ENCODE measurements around the gene NUDT1.

NUDT1 gene

DNA sequence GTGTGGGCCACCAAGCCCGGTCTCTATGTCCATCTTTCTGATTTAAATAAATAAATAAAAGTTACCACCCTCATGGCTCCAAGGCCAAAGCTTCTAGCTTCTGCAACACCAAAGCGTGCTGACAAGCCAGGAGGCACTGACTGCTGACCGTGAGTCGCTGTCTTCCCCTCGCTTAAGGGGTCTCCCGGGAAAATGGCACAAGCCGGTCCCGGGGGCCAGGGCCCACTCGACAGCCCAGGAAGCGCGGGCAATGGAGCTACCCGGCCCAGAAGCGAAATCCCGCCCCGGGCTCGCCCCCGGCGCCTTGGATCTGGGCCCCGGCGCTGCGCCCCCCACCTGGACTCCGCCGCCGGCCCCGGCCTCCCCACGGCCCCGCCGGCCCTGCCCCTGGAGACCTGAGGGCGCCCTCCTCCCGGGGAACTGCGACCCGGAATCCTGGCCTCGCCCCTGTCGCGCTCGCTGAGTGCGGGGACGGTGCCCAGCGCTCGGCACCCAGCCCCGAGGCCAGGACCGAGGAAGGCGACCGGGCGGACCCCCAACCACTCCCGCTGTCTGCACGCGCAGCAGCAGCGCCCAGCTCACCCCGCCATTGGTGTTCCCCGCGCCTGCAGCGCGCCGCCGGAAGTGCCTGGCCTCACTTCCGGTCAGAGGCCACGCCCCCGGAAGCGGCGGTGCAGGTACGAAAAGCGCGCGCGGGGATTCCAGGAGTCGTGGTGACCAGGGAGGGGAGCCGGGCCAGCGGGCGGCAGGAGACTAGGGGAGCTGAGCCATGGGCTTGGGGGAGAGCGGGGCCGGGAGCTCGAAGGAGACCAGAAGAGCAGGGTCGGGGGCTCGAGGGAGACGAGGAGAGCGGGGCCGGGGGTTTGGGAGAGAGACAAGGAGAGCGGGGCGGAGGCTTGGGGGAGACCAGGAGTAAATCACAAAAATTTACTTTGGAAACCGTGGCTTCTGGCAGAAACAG, at the start of gene NUDT1, which contains the start of gene MRM2:
NUDT1 (plus strand) TSS at position 647 of the 961 bp plus-strand sequence. CDS start 2,349 bp downstream, outside the sequence.
MRM2 (minus strand) TSS at position 626 of the 961 bp plus-strand sequence; CDS start at position 590, 36 bp downstream.
- peak; percentile 91 for DNase-seq

DNA sequence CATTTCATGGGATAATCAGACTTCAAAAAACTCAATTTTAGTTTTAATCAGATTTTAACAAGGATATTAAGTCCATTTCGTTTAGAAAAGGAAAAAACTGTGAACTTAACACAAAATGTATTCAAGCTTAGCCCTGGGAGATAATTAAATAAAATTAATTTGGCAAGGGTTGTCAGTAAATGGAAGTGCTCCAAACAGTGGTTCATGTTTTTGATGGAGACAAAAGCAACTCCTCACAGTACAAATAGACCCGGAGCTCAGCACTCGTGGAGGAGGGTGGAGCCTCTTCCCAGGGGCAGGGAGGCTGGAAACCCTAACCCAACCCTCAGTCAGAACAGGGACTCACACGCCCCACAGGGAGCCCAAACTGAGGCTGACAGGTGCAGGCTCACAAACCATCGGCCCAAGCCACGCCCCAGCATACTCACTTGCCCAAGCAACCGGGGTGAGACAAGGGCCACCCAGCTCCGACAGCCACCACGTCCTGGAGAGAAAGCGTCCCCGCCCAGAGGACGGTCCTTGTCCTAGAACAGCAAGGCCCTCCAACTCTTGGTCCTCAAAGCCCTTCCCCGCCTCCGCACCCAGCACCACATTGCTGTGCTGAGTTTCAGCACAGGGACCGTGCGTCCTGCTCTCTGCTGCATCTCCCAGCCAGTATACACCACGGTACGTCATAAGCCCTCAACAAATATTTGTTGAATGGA, 49.0 kb upstream of the NUDT1 start:
- DNase-seq, result peak; percentile 96

DNA sequence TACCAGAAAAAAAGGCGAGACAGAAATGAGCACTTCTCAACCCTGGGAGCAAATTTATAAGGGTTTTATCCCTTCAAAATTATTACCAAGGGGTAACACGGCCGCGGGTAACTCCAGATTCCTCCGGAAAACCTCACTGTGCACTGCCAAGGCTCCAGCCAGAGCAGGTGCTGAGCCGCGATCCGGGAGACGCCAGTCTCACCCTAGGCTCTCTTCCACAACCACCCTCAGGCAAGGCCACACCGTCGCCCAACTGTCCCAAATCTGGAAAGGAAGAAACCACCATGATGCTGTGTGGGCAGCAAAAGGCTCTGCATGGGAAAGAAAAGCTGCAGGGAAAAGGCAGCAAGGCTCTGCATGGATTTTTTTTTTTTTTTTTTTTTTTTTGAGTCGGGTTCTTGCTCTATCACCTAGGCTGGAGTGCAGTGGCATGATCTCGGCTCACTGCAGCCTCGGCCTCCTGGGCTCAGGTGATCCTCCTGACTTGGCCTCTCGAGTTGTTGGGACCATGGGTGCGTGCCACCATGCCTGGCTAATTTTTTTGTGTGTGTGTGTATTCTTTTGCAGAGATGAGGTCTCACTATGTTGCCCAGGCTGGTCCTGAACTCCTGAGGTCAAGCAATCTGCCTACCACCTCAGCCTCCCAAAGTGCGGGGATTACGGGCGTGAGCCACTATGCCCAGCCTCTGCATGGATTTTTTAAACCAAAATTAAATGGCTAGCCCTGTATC, 48.3 kb upstream of the NUDT1 start:
- DNase-seq, result no peak

DNA sequence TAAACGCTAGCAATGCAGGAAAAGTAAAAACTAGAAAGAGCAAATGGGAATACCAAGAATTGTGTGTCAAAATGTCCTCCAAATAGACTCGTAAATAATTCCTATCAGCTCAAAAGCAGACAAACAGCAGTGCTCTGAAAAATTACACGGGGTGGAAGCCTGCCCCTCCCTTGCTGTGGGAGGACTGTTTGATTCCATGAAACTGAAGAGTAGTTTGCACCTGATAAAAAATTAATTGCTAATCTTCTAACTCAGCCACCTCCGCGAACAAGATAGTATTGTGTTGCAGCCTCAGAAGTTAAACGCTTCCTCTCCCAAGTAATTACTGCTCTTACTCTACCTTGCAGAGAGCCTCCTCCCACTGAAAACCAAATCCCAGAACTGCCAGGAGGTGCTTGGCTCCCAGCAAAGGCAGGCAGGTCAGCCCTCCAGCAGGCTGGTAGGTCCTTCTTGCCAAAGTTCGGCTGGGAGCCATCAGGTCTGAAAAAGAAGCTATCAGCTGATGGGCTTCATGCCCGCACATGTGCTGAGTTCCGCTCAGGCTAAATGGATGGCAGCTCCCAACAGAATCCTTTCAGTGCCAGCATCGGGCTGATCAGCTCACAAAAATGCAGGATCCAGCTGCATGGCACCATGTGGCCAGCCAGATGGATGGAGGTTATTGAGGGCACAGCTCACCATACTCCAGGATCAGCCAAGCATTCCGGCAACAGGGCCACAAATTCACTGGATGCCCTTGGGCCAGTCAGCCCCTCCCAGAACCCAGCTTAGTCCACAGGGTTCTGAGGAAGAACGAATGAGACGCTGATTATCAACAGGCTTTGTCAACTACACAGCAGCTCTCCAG, 46.4 kb upstream of the NUDT1 start:
- DNase-seq, result no peak

DNA sequence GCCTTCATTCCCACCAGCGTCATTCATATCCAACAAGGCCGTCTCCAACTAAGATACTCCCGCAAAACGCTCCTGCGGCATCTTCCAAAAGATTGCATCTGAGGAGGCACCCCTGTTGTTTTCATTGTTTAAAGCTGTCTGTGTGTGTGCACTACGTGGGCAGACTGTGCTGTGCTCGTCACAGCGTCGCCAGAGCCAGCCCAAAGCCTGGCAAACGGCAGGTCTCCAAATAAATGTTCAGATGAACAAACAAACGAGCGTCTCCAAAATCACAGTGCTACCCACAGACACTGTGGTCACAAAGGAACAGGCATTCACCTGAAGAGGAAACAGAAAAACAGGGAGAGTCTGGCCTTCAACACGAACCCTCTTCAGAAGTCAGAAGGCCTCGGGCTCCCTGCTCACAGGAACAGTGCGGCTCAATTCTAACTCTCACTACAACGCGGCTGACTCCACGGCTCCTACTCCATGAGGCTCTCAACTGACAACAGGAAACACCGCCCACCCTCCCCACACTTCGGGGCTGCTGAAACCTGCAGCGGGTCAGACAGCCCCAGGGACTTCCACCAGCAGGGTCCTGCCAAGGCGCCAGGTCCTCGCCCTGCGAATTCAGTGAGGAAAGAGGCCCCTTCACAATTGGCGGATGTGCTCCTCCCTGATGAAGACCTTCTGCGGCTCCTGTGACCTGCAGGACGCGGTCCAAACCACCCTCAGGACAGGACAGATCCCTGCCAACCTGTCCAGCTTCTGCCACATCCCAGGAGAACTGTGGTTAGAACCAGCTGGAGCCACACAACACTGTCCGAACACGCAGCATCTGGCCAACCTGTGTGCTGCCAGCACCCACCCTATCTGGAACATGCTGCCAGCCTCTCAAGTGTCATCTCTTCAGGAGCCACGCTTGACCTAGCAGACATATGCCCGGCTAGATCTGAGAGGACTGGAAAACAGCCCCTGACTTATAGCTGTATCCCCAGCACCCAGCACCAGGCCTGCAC, 45.3 kb upstream of the NUDT1 start:
- DNase-seq, result no peak

DNA sequence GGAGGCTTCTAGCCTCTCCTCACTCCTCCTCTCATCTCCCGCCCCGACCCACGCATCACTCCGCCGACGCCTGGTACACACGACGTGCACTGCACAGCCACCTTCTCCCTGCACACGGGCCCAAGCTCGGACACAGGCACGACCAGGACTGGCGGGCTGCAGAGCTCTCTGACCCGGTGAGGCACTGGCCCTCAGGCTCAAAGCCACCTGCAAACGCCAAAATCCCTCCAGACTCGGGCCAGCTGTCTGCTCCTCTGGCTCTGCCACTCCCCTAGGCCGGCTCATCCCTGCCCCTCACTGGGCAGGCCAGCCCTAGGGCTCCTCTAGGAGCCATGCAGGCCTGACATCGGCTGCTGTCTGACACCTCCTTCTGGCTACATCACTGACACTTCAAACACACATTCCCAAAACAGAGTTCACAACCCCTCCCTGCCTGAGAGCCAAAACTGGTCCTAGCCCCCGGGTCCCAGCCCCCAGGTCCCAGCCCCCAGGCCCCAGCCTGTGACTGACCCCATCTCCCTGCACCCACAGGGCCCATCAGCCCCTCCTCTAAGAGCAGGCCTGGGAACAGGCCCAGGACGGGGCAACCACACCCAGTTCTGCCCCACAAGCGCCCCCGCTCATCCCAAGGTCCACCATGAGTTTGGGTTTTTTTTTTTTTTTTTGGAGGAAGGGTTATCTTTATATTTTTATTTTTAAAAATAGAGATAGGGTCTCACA, 44.4 kb upstream of the NUDT1 start:
- no peak for DNase-seq

DNA sequence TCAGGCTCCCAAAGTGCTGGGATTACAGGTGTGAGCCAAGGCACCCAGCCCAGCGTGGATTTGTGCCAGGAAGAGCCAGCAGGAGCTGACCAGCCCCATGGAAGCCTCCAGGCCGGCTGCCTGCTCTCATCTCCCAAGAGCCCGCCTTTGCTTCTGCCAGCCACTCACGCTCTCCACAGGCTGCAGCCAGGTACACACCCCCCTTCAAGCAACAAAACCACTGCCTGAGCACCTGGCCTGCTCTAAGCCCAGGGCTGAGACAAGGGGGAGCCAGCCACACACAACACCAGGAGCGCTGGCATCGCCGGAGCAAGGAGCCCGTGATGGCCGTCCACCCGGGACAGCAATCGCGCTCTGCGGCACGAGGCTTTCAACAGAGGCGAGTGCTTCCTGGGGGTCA, 43.8 kb upstream of the NUDT1 start:
- DNase-seq, result peak; percentile 37

DNA sequence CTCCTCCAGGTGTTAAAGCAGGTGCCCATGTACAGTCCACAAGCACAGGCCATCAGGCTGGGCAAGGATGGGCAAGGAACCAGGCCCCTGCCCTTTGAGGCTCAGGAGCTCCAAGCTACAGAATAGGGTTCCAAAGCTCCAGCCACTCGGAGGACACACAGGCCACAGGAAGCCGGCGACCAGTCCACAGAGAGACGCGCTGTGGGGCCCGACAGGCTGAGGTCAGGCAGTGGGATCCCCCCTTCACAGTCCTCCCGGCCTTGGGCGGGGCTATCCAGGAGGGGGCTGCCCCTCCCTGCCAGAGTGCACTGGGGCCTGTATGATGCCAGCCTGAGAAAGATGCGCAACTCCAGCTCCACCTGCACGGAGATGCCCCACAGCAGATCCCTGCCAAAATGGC, 43.3 kb upstream of the NUDT1 start:
- no peak for DNase-seq

DNA sequence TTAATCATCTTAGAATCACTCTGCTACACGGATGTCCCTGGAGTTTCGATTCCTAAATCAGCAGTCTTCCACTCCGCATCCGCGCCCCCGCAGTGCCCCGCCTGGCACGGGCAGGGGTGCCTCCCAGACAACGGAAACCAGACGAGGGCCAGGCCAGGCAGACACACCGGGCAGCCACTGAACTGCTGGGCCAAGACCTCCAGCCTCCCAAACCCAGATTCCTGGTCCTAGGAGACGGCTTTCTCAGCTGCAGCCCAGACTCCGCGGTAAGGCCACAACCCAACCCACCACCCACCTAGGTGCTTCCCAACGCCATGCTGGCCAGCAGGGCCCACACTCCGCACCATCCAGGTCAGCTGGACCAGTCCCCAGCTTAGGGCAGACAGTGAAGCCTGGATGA, 42.5 kb upstream of the NUDT1 start:
- DNase-seq, result no peak

DNA sequence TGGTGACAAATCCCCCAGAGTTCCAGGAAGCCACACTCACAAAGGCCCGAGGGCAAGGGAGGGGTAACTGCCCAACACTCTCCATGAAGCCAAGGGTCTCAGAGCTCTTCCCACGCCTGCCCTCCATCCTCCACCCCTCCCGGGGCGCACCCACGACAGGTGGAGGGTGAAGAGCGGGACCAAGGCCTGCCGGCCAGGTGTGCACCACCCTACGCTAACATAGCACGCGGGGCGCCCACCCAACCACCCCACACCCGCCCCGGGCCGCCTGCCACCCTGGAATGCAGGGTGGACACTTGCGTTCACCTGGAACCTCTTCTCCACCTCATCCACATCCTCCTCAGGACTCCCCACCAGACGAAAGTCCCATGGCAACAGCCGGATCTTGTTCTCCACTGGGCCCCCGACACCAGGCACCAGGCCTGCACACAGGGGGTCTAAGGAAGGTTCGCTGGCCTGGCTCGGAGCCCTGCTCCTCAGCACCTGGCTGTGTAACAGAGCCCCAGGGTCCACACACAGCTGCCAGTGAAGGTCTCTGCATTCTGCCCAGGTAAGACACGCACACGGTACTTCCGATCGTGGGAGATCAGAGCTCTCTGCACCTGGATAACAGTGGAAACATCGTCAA, 42.0 kb upstream of the NUDT1 start:
- DNase-seq, result no peak

DNA sequence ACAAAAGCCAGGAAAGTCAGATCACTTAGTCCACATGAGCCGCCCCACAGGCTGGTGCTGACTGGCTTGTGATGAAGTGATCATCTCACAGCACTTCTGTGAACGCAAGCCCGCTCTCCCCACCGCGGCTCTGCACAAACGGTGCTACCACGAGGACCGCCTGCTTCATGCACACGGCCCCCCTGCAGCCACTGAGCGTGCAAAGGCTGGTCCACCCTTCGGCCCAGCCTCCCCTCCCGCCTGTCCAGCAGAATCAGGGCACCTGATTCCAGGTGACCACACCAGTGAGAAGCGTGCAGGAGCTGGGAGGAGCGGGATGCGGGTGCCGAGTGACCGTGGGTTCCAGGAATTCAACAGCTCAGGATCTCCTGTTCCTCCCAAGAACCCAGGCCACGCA, 41.4 kb upstream of the NUDT1 start:
- no peak for DNase-seq

DNA sequence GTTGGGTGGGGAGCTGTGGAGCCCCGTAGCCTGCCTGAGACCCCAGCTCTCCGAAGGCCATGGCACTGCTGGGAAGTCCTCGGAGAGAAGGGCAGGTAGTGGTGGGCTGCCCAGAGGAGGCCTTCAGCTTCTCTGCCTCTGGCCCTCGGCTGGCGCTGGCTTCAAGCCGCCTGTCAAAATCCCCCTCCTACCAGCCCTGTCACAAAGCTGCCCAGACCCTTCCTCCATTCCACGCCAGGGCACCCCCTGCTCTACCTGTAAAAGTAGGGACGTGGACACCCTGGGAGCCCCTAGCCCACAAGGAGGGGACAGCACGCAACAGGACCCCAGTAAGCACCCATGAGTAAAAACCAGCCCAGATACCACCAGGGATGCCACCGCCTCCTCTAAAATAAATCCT, 40.9 kb upstream of the NUDT1 start:
- DNase-seq, result no peak

DNA sequence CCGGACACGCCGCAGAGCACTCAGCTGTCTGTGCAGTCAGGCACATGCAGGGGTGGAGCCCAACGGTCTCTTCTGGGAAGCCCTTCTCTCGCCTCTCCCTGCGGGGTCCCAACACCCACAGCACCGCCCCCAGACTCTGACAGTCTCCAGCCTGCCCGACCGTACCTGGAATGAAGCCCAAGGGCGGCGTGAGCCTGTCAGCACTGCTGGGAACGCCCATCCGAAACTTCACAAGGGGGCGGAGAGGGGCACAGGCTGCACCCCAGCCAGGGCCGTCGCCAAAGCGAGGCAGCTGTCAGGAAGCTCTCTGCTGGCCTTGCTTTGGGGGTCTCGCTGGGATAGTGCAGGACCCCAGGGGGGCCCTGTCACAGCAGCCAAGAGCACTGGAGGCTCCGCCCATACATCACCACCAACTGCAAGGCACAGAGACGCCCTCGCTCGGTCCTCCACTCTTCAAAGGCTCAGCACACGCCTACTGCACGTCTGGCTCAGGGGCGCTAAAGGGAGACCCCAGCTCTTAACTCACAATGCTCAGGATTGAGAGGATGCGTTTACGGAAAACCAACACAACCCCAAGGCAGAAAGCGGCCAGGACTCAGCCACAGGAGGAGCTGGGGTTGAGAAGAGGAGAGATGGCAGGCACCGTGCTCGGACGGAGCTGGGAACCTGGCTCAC, 40.2 kb upstream of the NUDT1 start:
- DNase-seq, result no peak

DNA sequence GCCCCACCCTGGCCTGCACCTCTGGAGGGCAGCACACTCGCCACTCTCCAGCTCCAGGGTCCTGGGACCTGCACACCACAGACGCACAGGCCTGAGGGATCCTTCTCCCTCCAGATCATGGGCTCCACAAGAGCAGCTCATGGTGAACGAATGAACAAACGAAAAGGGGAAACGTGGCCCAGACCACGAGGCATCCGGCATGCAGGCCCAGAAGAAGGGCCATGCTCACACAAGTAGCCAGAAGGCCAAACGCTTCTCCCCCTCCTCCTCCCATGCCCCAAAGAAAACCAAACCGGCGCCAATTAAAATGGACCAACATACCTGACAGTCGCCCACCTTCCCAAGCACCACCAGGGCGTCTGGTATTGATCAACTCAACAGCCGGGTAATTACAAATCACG, 39.7 kb upstream of the NUDT1 start:
- no peak for DNase-seq

DNA sequence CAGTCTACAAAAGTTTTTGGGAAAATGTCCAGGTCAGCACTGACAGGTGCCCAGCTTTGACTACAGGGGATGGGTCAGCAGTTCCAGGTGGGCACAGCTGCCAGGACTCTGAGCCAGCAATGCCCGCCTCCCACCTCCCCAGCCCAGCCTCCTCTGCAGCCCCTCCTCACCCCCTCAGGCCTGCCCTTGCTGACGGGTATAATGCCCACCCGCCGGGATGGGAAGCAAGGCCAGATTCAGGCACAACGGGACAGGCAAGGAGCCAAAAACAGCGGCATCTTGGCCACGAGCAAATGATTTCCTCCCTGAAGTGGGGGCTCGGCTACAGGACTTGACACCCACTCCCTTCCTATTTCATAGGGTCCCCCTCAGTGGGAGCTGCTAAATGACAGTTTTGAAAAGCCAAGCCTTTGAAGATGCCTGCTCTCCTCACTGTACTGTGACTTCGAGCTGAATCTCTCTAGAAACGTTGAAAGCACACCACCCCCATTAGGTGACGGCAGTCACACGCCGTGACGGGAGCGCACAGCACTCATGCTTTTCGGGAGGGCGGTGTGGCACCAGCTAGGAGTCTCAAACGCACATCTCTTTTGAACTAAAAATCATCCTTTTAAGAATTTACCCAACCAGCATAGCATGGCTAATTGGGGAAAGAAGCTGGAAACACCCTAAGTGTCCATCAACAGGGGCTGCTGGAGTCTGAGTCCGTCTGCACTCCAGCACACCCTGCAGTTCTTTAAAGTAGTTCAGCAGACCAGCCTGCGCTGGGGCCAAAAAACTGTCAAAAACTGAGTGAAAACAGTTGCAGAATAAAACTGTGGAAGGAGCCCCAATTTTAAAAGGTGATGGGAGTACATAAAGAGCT, 38.9 kb upstream of the NUDT1 start:
- no peak for DNase-seq

DNA sequence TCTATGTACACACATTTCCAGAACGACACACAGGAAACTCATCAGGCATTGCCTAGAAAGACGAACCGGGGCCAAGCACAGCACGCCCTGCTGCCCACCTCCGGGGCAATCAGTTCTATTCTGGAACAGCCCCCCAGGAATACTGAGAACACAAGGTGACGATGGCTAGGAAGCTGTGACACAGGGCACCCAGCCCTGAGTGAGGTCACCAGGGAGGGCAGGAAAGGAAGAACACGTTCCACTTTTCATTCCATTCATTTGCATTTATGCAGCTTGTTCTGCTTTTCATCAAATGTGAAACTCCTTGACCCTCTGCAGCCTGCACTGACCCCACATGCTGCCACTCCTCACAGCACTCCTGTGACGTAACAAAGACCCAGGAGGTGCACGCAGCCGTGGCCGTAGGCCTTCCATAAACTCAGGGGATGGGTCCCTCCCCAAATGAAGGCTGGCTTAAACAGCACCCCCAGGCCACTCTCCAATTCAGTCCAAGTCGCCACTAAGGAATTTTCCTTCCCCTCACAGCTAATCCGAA, 38.2 kb upstream of the NUDT1 start:
- no peak for DNase-seq

DNA sequence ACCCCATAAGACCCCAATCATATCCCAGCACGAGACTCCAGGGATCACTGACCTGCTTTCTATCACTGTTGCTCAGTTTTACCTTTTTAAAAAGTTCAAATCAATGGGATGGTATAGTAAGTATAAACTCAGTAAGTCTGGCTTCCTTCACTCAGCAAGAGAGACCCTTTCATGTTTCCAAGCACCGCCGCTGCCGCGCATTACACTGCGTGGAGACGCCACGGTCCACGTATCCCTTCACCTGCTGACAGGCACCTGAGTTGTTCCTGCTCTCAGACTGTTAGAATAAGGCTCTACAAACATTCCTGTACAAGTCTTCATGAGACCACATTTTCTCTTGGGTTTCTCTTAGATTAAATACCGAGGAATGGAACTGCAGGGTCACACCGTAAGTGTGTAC, 37.6 kb upstream of the NUDT1 start:
- DNase-seq, result no peak

All from DMS53 (cell line).